ENCODE results near the gene PARP15. TPM values are rescaled to one million over a fixed set of nuclear protein-coding genes. Genes with fewer than 3 reads are reported as not detected.

Gene PARP15
- total RNA-seq, 1 experiment from 2014 or later = 0.12 TPM

- CTCF ChIA-PET = no interaction called here
- POLR2A ChIA-PET = no interaction called here
- no peaks in the 10 kb centered on the region for H3K9me3 ChIP-seq (ENCODE audit: control insufficient read depth in 1 of 2, insufficient read depth in 1 of 2, low read depth in 1 of 2, low read length in 2 of 2)
- H3K27ac ChIP-seq (ENCODE audit: low read depth, low read length) = no peak overlapping the region
- no peak for ATAC-seq
- no peaks in the 10 kb centered on the region for H3K9me2 ChIP-seq (ENCODE audit: insufficient read depth)
- H3K27me3 ChIP-seq (ENCODE audit: insufficient read depth, low read length) = no peaks in the 10 kb centered on the region
- RAD21 ChIA-PET (ENCODE audit: low non-redundant PET in 1 of 2, low total read pairs in 2 of 2, uncharacterized antibody in 2 of 2, unreplicated experiment in 2 of 2) = no interaction called here
- intact Hi-C loops (cut with micrococcal nuclease) = no loop called here
- DNase-seq (ENCODE audit: low read depth, low spot score) = no peak
- H3K4me1 ChIP-seq (ENCODE audit: control insufficient read depth in 1 of 2, insufficient read depth in 2 of 2, low read length in 2 of 2) = no peaks in the 10 kb centered on the region; a peak in 1 of 4 replicates
- no peaks in the 10 kb centered on the region for H4K20me1 ChIP-seq (ENCODE audit: insufficient read depth)
- no peaks in the 10 kb centered on the region for H3K79me2 ChIP-seq (ENCODE audit: insufficient read depth, low read length)
- H2AFZ ChIP-seq (ENCODE audit: low read depth, low read length, poor library complexity, severe bottlenecking) = no peak overlapping the region
- H3K4me3 ChIP-seq (replicated peaks in 1 of 2; ENCODE audit: low read depth in 1 of 2, low read length in 2 of 2) = no peak overlapping the region
- no peak for TF ChIP-seq CEBPB (IDR thresholded peaks at IDR 0.05; ENCODE audit: low read depth)
- no peak for TF ChIP-seq REST (IDR thresholded peaks at IDR 0.05; ENCODE audit: low read depth)
- TF ChIP-seq FOSL1 (IDR thresholded peaks at IDR 0.05; ENCODE audit: low read depth) = no peak
- TF ChIP-seq ATF3 (IDR thresholded peaks at IDR 0.05) = no peak
- TF ChIP-seq ZNF274 (IDR thresholded peaks at IDR 0.05; ENCODE audit: low read depth, low read length) = no peak
- no peak for TF ChIP-seq CTCF (IDR thresholded peaks at IDR 0.05 in 2 of 3, conservative IDR thresholded peaks at IDR 0.05 in 1 of 3; ENCODE audit: borderline replicate concordance in 1 of 3, insufficient read depth in 1 of 3, low read depth in 2 of 3, low read length in 2 of 3)
- H3K4me2 ChIP-seq (ENCODE audit: low read length) = no peak overlapping the region
- no peaks in the 10 kb centered on the region for H3K36me3 ChIP-seq (ENCODE audit: control insufficient read depth in 1 of 2, insufficient read depth in 2 of 2, low read length in 2 of 2)
- BruUV-seq (replicated peaks) = no TSS peak
- no peak overlapping the region for H3K9ac ChIP-seq (ENCODE audit: low read length)
These were observed 42.9 kb downstream of the PARP15 start for GRCh38 chr3:122620399-122620798.
